Vagina (tissue), 2 donors: Measurements from ENCODE around the gene EIF4H.

Experiments used
- POLR2A ChIP-seq, 2 donors: fragments of 450-650 bp; IDR thresholded peaks; one replicate each; pipeline ENCODE4 v1.6.1; 2017; ENCODE audit warnings: antibody characterized with exemption in 2 of 2, mild to moderate bottlenecking in 2 of 2, moderate library complexity in 2 of 2
- POLR2AphosphoS5 ChIP-seq, 2 donors: sonication (generic); formaldehyde crosslinking; IDR thresholded peaks; one replicate each; pipeline ENCODE4 v1.9.0; 2017; ENCODE audit warnings: antibody characterized with exemption in 2 of 2, mild to moderate bottlenecking in 2 of 2, low read depth in 1 of 2; ENCODE audit not compliant: insufficient read depth in 1 of 2
- TF ChIP-seq, protein P1 (sequence below), 3 experiments: fragments of 450-650 bp in 2 of 3; fragments of 200-600 bp in 1 of 3; sonication (generic) in 1 of 3; IDR thresholded peaks; one replicate each; pipeline ENCODE4 v1.5.1; 2017 to 2019; ENCODE audit warnings: antibody characterized with exemption in 3 of 3, mild to moderate bottlenecking in 2 of 3, moderate library complexity in 2 of 3

DNA sequence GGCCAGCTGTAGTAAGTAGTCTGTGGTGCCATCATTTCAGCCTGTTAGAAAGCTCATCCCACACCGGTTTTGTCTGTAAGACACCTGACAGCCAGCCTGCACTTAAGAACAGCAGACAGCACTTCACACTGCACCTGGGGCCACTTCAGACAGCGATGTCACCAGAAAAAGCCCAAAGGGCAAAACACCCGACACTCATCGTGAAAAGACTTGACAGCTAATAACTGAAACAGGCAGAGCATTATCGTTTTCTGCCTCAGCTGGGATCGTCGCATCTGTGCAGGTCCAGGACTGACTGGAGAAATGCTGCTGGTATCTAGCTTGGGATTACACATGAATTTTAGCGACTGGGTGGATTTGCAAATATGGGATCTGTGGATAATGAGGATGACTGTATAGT lies 18.9 kb downstream of the EIF4H start:
- TF ChIP-seq POLR2A (IDR thresholded peaks at IDR 0.05) (no peak), POLR2AphosphoS5 (IDR thresholded peaks at IDR 0.05; ENCODE audit: insufficient read depth in 1 of 2, low read depth in 1 of 2) (no peak)
- TF ChIP-seq, protein P1, sequence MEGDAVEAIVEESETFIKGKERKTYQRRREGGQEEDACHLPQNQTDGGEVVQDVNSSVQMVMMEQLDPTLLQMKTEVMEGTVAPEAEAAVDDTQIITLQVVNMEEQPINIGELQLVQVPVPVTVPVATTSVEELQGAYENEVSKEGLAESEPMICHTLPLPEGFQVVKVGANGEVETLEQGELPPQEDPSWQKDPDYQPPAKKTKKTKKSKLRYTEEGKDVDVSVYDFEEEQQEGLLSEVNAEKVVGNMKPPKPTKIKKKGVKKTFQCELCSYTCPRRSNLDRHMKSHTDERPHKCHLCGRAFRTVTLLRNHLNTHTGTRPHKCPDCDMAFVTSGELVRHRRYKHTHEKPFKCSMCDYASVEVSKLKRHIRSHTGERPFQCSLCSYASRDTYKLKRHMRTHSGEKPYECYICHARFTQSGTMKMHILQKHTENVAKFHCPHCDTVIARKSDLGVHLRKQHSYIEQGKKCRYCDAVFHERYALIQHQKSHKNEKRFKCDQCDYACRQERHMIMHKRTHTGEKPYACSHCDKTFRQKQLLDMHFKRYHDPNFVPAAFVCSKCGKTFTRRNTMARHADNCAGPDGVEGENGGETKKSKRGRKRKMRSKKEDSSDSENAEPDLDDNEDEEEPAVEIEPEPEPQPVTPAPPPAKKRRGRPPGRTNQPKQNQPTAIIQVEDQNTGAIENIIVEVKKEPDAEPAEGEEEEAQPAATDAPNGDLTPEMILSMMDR (IDR thresholded peaks at IDR 0.05) = no peak
